ENCODE data around the gene SLC12A7.

Gene SLC12A7

GRCh38 chr5:1118738-1119137 lies 6.9 kb upstream of the SLC12A7 start:
- DNase-seq (ENCODE audit: low spot score in 2 of 2), result no peak
- Mint-ChIP-seq H3K27me3 (peaks cover 13% of the 10 kb centered on the region), H3K9me3 (no peaks in the 10 kb centered on the region), H3K36me3 (ENCODE audit: insufficient read depth) (no peaks in the 10 kb centered on the region), H3K4me3 (no peak overlapping the region), H3K27ac (ENCODE audit: low read depth) (no peak overlapping the region), H3K4me1 (no peaks in the 10 kb centered on the region)
- ATAC-seq (replicated peaks; ENCODE audit: extremely low read depth, poor library complexity, severe bottlenecking), result no peak

DNA sequence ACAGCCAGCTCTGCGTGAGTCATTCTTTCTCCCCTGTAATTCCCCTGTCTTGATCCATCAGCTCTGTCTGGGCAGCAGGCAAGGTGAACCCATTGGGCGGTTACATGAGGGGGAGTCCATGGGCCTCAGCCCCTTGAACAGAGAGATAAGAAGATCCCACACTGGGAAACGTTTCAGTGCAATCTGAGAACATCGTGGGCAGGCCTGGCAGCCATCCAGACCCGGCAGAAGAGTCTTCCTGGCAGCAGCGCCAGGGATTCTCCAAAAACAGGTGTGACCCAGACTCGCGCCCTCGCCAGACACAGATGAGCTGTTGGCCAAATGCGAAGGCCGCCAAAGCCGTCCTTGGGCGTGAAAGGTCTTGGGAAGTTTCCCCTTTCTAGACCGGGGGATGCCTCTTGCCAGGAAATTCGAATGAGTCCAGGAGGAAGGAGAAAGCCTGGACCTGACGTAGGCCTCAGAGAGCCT lies 6.4 kb upstream of the SLC12A7 start:
- no peaks in the 10 kb centered on the region for H3K4me1 Mint-ChIP-seq
- H3K9me3 Mint-ChIP-seq, result no peaks in the 10 kb centered on the region
- H3K4me3 Mint-ChIP-seq, result no peak overlapping the region
- no peak overlapping the region for H3K27ac Mint-ChIP-seq (ENCODE audit: low read depth)
- ATAC-seq (replicated peaks; ENCODE audit: extremely low read depth, poor library complexity, severe bottlenecking) (no peak), DNase-seq (ENCODE audit: low spot score in 2 of 2) (no peak)
- H3K27me3 Mint-ChIP-seq, result peaks cover 13% of the 10 kb centered on the region
- no peaks in the 10 kb centered on the region for H3K36me3 Mint-ChIP-seq (ENCODE audit: insufficient read depth)

DNA sequence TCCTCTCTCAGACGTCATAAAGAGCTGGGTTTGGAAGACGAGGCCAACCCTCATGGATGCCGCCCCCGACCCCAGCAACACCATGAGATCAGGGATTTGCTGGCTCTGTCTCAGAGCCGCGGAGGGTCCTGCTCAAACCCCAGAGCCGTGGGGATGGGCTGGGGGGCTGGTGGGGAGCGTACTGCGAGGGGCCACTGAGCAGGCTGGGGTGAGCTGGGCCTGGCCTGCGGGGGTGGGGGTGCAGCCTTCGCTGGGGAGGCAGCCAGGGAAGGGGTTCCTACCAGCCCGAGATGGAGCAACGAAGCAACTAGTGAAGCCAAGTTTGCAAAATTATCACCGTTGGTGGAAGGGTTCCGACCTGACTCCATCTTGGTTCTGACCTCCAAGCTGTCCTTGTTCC lies 5.1 kb upstream of the SLC12A7 start:
- no peak for ATAC-seq (replicated peaks; ENCODE audit: extremely low read depth, poor library complexity, severe bottlenecking)
- Mint-ChIP-seq H3K27ac (ENCODE audit: low read depth) (no peak overlapping the region), H3K36me3 (ENCODE audit: insufficient read depth) (no peaks in the 10 kb centered on the region), H3K4me1 (no peaks in the 10 kb centered on the region), H3K4me3 (no peak overlapping the region), H3K27me3 (peaks cover 13% of the 10 kb centered on the region), H3K9me3 (no peaks in the 10 kb centered on the region)
- DNase-seq (ENCODE audit: low spot score in 2 of 2), result no peak

DNA sequence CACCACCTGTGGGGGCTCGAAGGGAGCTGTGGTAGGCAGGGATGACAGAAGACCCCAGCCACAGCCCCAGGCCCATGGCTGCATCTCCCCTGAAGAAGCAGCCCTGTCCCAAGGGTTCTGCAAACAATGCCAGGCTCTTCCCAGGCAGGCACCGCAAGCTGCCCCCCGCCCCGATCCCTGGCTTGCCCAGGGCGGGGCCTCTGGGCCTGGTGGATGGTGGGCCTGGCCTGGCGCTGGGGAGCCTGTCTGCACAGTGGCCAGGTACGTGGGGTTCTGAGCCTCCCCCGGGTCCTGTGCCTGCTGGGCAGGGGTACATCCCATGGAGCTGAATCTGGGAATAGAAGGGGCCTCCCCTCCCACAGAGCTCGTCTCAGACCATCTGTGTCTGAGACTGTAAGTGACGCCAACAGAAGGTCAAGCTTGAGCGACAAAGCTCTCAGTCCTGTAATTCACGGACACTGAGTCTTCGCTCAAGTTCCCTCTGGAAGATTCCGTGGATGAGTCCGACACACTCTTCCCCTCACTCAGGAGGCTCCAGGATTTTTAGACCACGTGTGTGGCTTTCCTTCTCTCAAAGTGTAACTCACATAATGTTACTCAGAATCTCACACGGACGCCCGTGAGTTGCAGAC lies 4.4 kb upstream of the SLC12A7 start:
- Mint-ChIP-seq H3K9me3 (no peaks in the 10 kb centered on the region), H3K4me3 (no peak overlapping the region), H3K27me3 (peaks cover 13% of the 10 kb centered on the region), H3K27ac (ENCODE audit: low read depth) (no peak overlapping the region), H3K36me3 (ENCODE audit: insufficient read depth) (no peaks in the 10 kb centered on the region), H3K4me1 (no peaks in the 10 kb centered on the region)
- no peak for DNase-seq (ENCODE audit: low spot score in 2 of 2)
- ATAC-seq (replicated peaks; ENCODE audit: extremely low read depth, poor library complexity, severe bottlenecking), result no peak

DNA sequence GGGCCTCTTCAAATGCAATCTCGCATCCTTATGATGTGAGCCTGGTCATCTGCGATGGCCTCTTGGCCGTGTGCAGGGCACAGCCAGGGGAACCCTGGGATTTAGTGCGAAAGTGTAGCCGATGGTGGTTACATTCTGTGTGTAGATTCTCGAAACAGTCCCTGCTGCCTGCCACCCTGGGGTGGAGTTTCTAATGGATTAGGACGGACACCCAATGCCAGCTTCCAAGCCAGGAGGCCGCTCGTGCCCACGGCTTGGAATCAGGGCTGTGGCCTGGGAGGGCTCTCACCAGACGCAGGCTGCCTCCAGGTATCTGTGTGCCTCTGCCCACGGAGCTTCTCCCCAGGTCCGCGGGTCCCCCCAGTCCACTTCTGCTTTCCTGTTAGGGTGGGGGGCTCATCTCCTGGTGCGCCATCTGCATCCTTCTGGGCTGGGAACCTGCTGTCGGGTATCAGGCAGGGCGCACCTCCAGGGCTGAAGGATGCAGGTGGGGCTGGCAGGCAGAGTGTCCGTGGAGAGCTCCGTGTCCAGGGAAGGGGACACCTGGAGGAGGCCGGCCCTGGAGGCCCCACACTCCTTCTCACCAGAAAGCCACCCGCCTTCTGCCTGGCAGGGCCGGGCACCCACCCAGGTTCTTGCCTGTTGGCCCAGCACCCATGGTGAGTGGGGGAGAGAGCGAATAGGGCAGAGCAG lies 3.4 kb upstream of the SLC12A7 start:
- Mint-ChIP-seq H3K9me3 (no peaks in the 10 kb centered on the region), H3K4me3 (no peak overlapping the region), H3K27me3 (peaks cover 6% of the 10 kb centered on the region), H3K27ac (ENCODE audit: low read depth) (no peak overlapping the region), H3K36me3 (ENCODE audit: insufficient read depth) (peaks cover 2% of the 10 kb centered on the region), H3K4me1 (peaks cover 2% of the 10 kb centered on the region)
- ATAC-seq (replicated peaks; ENCODE audit: extremely low read depth, poor library complexity, severe bottlenecking), result no peak
- DNase-seq (ENCODE audit: low spot score in 2 of 2), result no peak

DNA sequence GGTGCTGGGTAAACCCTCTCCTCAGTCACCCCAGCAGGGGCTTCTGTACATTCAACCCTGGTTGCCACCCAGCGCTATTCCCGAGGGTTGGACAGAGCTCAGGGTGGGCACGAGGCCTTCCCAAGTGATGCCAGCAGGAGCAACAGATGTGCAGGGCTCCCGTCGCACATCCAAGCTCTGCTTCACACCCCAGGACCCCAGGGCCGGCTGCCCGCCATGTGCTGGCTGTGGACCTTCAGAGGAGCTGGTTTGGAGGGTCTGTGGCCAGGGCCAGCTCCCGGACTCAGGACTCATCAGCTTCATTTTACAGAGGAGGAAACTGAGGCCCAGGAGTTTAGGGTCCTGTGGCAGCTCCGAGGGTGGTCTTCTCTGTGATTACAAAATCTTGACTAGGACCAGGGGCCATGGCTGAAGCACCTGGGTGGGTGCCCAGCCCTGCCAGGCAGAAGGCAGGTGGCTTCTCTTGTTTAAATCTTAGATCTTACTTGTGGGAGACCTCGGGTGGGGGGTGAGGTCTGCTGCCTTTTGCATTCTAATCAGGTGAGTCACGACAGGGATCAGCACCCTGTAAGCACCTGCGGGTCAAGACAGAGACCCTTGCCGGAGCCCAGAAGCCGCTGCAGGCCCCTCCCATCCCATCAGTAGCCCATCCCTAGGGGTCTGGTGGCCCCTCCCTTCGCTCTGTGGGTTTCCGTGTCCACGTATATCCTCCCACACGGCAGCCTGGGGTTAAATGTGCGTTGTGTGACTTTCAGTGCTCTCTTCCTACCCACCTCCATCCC lies 2.1 kb upstream of the SLC12A7 start:
- no peaks in the 10 kb centered on the region for H3K9me3 Mint-ChIP-seq
- ATAC-seq (replicated peaks; ENCODE audit: extremely low read depth, poor library complexity, severe bottlenecking) (no peak), DNase-seq (ENCODE audit: low spot score in 2 of 2) (no peak)
- no peak overlapping the region for H3K27ac Mint-ChIP-seq (ENCODE audit: low read depth)
- H3K27me3 Mint-ChIP-seq, result no peaks in the 10 kb centered on the region
- H3K4me3 Mint-ChIP-seq, result peak overlapping the region; percentile 62
- H3K36me3 Mint-ChIP-seq (ENCODE audit: insufficient read depth), result peaks cover 2% of the 10 kb centered on the region
- H3K4me1 Mint-ChIP-seq, result peaks cover 5% of the 10 kb centered on the region

DNA sequence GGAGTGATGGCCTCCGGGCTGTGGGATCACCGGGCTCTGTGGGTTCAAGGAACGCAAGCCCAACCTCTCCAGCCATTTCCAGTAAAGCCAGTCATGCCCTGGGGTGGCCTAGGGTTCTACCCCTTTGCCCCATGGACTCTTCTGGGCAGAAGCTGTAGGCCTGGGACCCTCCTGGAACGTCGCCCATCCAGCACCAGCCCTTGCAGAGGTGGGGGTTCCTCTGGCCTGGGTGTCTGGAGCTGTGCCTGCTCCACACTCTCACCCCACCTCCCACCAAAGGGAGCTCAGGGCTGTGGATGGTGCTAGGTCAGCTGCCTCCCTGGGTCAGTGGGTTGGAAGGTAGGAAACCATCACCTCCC lies 1.4 kb upstream of the SLC12A7 start:
- H3K27ac Mint-ChIP-seq (ENCODE audit: low read depth), result no peak overlapping the region
- H3K4me3 Mint-ChIP-seq, result peak overlapping the region; percentile 62
- no peak for DNase-seq (ENCODE audit: low spot score in 2 of 2)
- H3K27me3 Mint-ChIP-seq, result no peaks in the 10 kb centered on the region
- peaks cover 9% of the 10 kb centered on the region for H3K4me1 Mint-ChIP-seq
- H3K36me3 Mint-ChIP-seq (ENCODE audit: insufficient read depth), result peaks cover 3% of the 10 kb centered on the region
- no peak for ATAC-seq (replicated peaks; ENCODE audit: extremely low read depth, poor library complexity, severe bottlenecking)
- no peaks in the 10 kb centered on the region for H3K9me3 Mint-ChIP-seq

DNA sequence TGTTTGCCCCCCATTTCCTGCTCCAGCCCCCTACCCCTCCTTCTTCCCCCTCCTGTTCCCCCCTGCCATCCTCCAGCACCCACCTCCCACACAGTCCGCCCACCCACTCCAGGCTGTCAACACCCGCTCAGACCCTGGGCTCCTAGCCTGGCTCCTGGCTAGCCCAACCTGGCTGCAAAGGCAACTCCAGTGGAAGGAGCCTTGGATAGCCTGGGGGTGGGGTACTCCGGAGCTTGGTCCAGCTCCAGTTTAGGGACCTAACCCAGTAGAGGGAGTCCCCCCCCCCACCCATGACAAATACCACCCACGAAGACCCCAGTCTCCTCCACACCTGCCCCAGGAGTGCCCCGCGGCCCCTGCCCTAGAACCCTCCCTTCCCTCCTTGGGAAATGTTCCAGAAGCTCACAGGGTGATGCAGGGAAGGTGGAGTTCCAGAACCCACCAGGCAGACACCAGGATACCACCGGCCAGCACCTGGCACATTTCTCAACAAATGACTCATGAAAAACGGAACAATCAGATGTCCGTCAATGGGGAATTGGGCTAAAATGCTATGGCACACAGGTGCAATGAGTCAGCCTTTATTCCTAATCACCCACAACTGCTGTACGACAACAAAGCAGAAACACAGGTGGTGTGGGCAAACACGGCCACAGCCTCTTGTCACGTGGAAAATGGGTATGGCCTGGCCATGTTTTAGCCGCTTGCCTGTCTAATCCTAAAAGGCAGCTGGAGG lies 901 bp upstream of the SLC12A7 start:
- Mint-ChIP-seq H3K27ac (ENCODE audit: low read depth) (no peak overlapping the region), H3K36me3 (ENCODE audit: insufficient read depth) (peaks cover 5% of the 10 kb centered on the region), H3K4me1 (peaks cover 14% of the 10 kb centered on the region), H3K4me3 (peak overlapping the region; percentile 62), H3K9me3 (no peaks in the 10 kb centered on the region), H3K27me3 (no peaks in the 10 kb centered on the region)
- DNase-seq (ENCODE audit: low spot score in 2 of 2) (no peak), ATAC-seq (replicated peaks; ENCODE audit: extremely low read depth, poor library complexity, severe bottlenecking) (no peak)

DNA sequence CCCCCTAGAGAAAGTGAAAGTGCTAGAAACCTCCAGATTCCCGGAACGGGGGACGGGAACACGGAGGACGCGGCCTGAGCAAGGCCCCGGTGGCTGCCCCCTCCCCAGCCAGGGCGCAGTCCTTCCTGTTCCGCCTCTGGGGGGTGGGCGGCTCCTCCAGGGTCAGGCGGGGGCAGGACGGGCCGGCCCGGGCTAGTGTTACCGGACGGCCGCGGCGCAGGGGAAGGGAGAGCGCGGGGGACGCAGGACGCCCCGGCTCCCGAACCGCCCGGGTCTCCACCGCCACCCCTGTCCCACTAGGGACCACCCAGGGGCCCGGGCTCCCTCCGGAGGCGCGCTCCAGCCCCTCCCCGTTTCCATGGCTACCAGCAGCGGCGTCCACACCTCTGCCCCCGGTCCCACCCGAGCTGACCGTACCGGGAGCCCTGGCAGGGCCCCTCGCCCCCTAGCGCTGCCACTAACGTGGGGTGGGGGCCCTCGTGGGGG lies 579 bp downstream of the SLC12A7 start:
- Mint-ChIP-seq H3K4me3 (peak overlapping the region; percentile 84), H3K36me3 (ENCODE audit: insufficient read depth) (peaks cover 7% of the 10 kb centered on the region), H3K27me3 (no peaks in the 10 kb centered on the region), H3K27ac (ENCODE audit: low read depth) (peak overlapping the region; percentile 84), H3K4me1 (peaks cover 25% of the 10 kb centered on the region), H3K9me3 (no peaks in the 10 kb centered on the region)
- ATAC-seq (replicated peaks; ENCODE audit: extremely low read depth, poor library complexity, severe bottlenecking) (peak; percentile 18), DNase-seq (ENCODE audit: low spot score in 2 of 2) (no peak)

DNA sequence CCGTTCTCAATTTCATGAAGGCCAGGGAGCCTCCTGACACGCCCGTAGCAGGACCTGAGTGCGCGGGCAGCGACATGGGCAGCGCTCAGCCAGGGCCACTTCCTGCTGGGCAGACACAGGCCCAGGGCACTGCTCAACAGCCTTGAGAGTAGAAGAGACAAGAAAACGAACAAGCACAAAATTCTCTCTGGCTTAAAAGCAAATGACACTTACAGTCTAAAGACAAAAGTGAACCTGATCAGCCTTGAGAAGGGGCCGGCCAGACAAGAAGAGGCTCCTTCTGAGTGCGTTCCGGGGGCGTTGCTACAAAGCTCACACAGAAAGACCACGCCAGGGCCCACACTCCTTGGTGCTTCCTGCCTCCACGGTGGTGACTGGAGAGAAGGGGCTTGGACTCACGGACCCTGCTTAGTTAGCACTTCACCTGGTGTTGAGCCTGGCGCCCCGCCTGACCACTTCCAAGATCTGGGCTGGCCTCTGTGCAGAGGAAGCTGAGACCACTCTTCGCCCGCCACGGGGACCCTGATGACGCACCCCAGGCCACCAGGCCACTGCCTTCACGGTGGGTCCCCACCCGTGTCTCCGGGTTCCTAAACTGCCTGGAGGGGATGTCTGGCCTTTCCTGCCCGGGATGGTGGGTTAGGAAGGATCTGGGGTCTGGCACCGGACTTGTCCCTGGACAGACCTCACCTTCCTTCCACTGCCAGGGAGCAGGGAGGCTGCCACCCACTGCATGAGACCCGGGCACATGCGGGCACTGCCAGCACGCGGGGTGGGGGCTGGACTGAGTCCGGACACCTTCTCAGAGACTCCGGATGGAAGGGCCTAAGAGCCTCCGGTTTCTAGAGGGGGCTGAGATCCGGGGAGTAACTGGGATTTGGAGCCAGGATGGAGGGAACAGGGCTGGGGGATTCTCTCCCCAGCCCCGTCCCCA lies 1.3 kb downstream of the SLC12A7 start:
- Mint-ChIP-seq H3K9me3 (no peaks in the 10 kb centered on the region), H3K4me3 (peak overlapping the region; percentile 84), H3K4me1 (peaks cover 31% of the 10 kb centered on the region), H3K27ac (ENCODE audit: low read depth) (peak overlapping the region; percentile 84), H3K36me3 (ENCODE audit: insufficient read depth) (peaks cover 7% of the 10 kb centered on the region), H3K27me3 (no peaks in the 10 kb centered on the region)
- ATAC-seq (replicated peaks; ENCODE audit: extremely low read depth, poor library complexity, severe bottlenecking) (no peak), DNase-seq (ENCODE audit: low spot score in 2 of 2) (no peak)

GRCh38 chr5:1109542-1110306 lies 2.1 kb downstream of the SLC12A7 start:
- peaks cover 8% of the 10 kb centered on the region for H3K36me3 Mint-ChIP-seq (ENCODE audit: insufficient read depth)
- no peak for DNase-seq (ENCODE audit: low spot score in 2 of 2)
- H3K27me3 Mint-ChIP-seq, result no peaks in the 10 kb centered on the region
- no peaks in the 10 kb centered on the region for H3K9me3 Mint-ChIP-seq
- H3K27ac Mint-ChIP-seq (ENCODE audit: low read depth), result peak overlapping the region; percentile 64
- no peak for ATAC-seq (replicated peaks; ENCODE audit: extremely low read depth, poor library complexity, severe bottlenecking)
- peaks cover 37% of the 10 kb centered on the region for H3K4me1 Mint-ChIP-seq
- H3K4me3 Mint-ChIP-seq, result peak overlapping the region; percentile 84
